ENCODE measurements around the gene CALHM4.
"Not testable (repeated sequence)": the region's sequence is repeated elsewhere in the genome, so short reads cannot be mapped to it uniquely, and the experiment has no call there.

CALHM4 gene

GRCh38 chr6:116570856-116571682, 17.5 kb downstream of the CALHM4 start, which contains the start of gene RWDD1:
TSS of gene RWDD1 (plus strand) at chr6:116571504. CDS start at chr6:116571583, 79 bp downstream.
- in situ Hi-C loops (cut with MboI; ENCODE audit: low sequenced_read_pairs) = loop anchor here (25.0 kb wide), 1 partner anchor 309 kb away; the partner anchor contains the start of gene TSPYL4

- in situ Hi-C loops (cut with MboI; ENCODE audit: low sequenced_read_pairs) = loop anchor here (25.0 kb wide), 1 partner anchor 309 kb away; the partner anchor contains the start of gene TSPYL4
Measured at GRCh38 chr6:116571683-116572000, 18.1 kb downstream of the CALHM4 start.

DNA sequence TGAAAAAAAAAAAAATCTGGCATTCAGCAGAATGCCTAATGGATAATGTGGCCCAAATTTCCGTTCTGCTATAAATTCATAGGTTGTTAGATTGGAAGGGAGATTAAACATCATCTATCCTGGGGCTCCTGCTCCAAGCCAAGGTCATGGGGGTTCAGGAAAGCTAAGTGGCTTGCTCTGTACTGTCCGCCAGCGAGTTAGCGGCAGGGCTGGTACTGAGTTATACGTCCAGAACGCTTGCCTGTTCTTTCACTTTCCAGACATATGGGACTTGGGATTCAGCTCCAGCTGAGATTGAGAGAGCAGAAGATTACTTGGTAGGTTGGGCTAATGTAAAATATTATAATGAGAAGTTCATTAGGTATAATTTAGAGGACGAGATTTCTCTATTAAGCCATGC, 18.6 kb downstream of the CALHM4 start:
- in situ Hi-C loops (cut with MboI; ENCODE audit: low sequenced_read_pairs) = loop anchor here (25.0 kb wide), 1 partner anchor 310 kb away; the partner anchor contains the start of gene TSPYL4

GRCh38 chr6:116575227-116575626, 21.7 kb downstream of the CALHM4 start:
- in situ Hi-C loops (cut with MboI; ENCODE audit: low sequenced_read_pairs) = no loop called here

- in situ Hi-C loops (cut with MboI; ENCODE audit: low sequenced_read_pairs) = no loop called here
Measured at GRCh38 chr6:116577486-116577885, 23.9 kb downstream of the CALHM4 start.

- in situ Hi-C loops (cut with MboI; ENCODE audit: low sequenced_read_pairs) = no loop called here
Measured at GRCh38 chr6:116578335-116578734, 24.8 kb downstream of the CALHM4 start.

GRCh38 chr6:116579143-116579542, 25.6 kb downstream of the CALHM4 start:
- in situ Hi-C loops (cut with MboI; ENCODE audit: low sequenced_read_pairs) = no loop called here

DNA sequence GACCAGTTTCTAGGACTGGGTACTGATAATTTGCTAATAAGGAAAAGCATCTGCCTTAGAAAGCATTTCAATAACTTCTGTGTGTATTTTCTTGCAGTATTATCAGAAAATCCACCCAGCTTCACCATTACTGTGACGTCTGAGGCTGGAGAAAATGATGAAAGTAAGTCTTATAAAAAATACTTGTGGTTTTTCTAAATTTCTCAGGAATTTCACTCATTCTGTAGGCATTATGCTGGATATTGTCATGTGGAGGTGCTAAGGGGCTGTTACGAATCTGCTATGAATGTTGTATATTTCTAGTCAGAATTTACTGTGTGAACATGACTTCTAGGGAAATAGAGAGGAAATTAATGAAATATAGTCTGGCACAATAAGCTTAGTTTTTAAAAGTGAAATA, 26.6 kb downstream of the CALHM4 start:
- in situ Hi-C loops (cut with MboI; ENCODE audit: low sequenced_read_pairs) = no loop called here

DNA sequence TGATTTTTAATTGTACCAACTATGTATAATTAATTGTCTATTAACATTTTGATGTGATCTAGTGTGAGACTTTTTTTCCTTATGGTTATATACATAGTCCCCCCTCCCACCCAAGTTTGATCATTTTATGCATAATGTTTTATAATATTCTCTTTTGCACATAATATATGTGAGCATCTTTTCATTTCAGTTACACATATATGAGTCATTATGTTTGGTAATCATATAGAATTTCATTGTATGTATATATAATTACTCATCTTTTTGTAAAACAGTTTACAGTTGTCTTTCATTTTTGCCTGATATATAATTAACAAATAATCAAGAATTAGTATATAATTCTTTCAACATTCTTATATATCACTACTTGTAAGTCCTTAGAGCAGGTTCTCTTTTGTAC, 32.7 kb downstream of the CALHM4 start:
- in situ Hi-C loops (cut with MboI; ENCODE audit: low sequenced_read_pairs) = no loop called here

GRCh38 chr6:116586738-116587137, 33.2 kb downstream of the CALHM4 start:
- in situ Hi-C loops (cut with MboI; ENCODE audit: low sequenced_read_pairs) = no loop called here

- in situ Hi-C loops (cut with MboI; ENCODE audit: low sequenced_read_pairs) = no loop called here
Measured at GRCh38 chr6:116595247-116595646, 41.7 kb downstream of the CALHM4 start.

GRCh38 chr6:116596815-116597214, 43.3 kb downstream of the CALHM4 start:
- in situ Hi-C loops (cut with MboI; ENCODE audit: low sequenced_read_pairs) = no loop called here

- in situ Hi-C loops (cut with MboI; ENCODE audit: low sequenced_read_pairs) = not testable (repeated sequence)
Measured at GRCh38 chr6:116603916-116604315, 50.4 kb downstream of the CALHM4 start.

GRCh38 chr6:116604868-116605267, 51.3 kb downstream of the CALHM4 start:
- in situ Hi-C loops (cut with MboI; ENCODE audit: low sequenced_read_pairs) = not testable (repeated sequence)

DNA sequence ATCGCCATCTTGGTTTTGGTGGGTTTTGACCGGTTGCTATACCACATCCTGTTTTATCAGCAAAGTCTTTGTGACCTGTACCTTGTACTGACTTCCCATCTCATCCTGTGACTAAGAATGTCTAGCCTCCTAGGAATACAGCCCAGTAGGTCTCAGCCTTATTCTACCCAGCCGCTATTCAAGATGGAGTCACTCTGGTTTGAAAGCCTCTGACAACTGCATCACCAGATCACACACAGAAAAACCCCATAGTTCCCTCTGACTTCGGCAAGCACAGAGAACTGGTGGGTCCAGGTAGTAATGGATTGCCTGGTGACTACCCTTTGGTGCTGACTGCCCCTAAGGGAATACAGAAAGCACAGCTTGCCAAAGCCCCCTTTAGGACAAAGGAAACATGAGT, 52.4 kb downstream of the CALHM4 start:
- in situ Hi-C loops (cut with MboI; ENCODE audit: low sequenced_read_pairs) = no loop called here
